ENCODE data around the gene TMED10. TPM values are rescaled to one million over a fixed set of nuclear protein-coding genes. Genes with fewer than 3 reads are reported as not detected.

The TMED10 gene
- total and polyA plus RNA-seq, 2 of the 13 experiments (the other 11 are each of a cell fraction or from before 2014, with no cell fraction given) = 311 to 377 TPM

GRCh38 chr14:75176142-75176820, at the start of gene TMED10 (continued):
- TF ChIP-seq ARID4A (CRISPR knock-in tag; IDR thresholded peaks at IDR 0.05; ENCODE audit: borderline replicate concordance) (peak; percentile 92), BATF2 (CRISPR knock-in tag; IDR thresholded peaks at IDR 0.05) (peak; percentile 28; the same call in 1 of the 2 replicates), ZBTB21 (CRISPR knock-in tag; IDR thresholded peaks at IDR 0.05) (peak; percentile 51; the same call in 1 of the 2 replicates), ZSCAN12 (CRISPR knock-in tag; IDR thresholded peaks at IDR 0.05) (0 out of 2 replicates have a peak, but pooled peaks have one; percentile 77), ZNF282 (IDR thresholded peaks at IDR 0.05; ENCODE audit: partially characterized antibody) (no peak), ATF1 (CRISPR knock-in tag; IDR thresholded peaks at IDR 0.05) (no peak), PBX3 (CRISPR knock-in tag; IDR thresholded peaks at IDR 0.05; ENCODE audit: borderline replicate concordance) (no peak), ZNF629 (CRISPR knock-in tag; conservative IDR thresholded peaks at IDR 0.05) (no peak), ZNF562 (CRISPR knock-in tag; IDR thresholded peaks at IDR 0.05; ENCODE audit: borderline replicate concordance) (no peak), ARID5B (CRISPR knock-in tag; IDR thresholded peaks at IDR 0.05) (no peak), GLI4 (CRISPR knock-in tag; IDR thresholded peaks at IDR 0.05; ENCODE audit: borderline replicate concordance) (peak; percentile 92; the same call in 1 of the 2 replicates), SIX4 (CRISPR knock-in tag; IDR thresholded peaks at IDR 0.05) (no peak), SETDB1 (CRISPR knock-in tag; IDR thresholded peaks at IDR 0.05; ENCODE audit: borderline replicate concordance) (0 out of 2 replicates have a peak, but pooled peaks have one; percentile 41), ZNF788 (CRISPR knock-in tag; IDR thresholded peaks at IDR 0.05; ENCODE audit: borderline replicate concordance) (peak; percentile 35; the same call in 1 of the 2 replicates), TBL1XR1 (IDR thresholded peaks at IDR 0.05; ENCODE audit: borderline replicate concordance, low read length, partially characterized antibody) (peak; percentile 70), BCL3 (CRISPR knock-in tag; IDR thresholded peaks at IDR 0.05) (peak; percentile 70), ZNF790 (CRISPR knock-in tag; IDR thresholded peaks at IDR 0.05; ENCODE audit: borderline replicate concordance) (no peak; the same call in 1 of the 2 replicates), SSRP1 (CRISPR knock-in tag; IDR thresholded peaks at IDR 0.05) (no peak)
